ACC112 (cell line): ENCODE data around the gene COPB2.

Experiments used
- H2AFZ ChIP-seq: fragments of 200-600 bp; sonication (generic); one replicate; pipeline ENCODE4 v1.6.0; 2017; ENCODE audit warnings: antibody characterized with exemption, low read length; ENCODE audit not compliant: unreplicated experiment
- H3K27ac ChIP-seq: fragments of 200-600 bp; sonication (generic); 2 replicates; pipeline ENCODE4 v1.5.1; 2014; ENCODE audit warnings: low read depth, mild to moderate bottlenecking, antibody characterized with exemption, low read length, moderate library complexity
- H3K27me3 ChIP-seq: fragments of 200-600 bp; sonication (generic); 2 replicates; pipeline ENCODE4 v1.6.1; 2014; ENCODE audit warnings: mild to moderate bottlenecking, antibody characterized with exemption, low read length, moderate library complexity, mixed read lengths; ENCODE audit not compliant: insufficient read depth
- H3K36me3 ChIP-seq: fragments of 200-600 bp; sonication (generic); 2 replicates; pipeline ENCODE4 v1.6.1; 2016; ENCODE audit warnings: mild to moderate bottlenecking, antibody characterized with exemption, low read length, moderate library complexity, mixed read lengths; ENCODE audit not compliant: insufficient read depth
- H3K4me1 ChIP-seq: fragments of 200-600 bp; sonication (generic); one replicate; pipeline ENCODE4 v1.6.1; 2016; ENCODE audit warnings: low read length, mixed read lengths; ENCODE audit not compliant: insufficient read depth, unreplicated experiment, control insufficient read depth
- H3K4me3 ChIP-seq: fragments of 200-600 bp; sonication (generic); 2 replicates; pipeline ENCODE4 v1.5.1; 2014; ENCODE audit warnings: mild to moderate bottlenecking, low read depth, low read length
- H3K79me2 ChIP-seq: fragments of 200-600 bp; sonication (generic); one replicate; pipeline ENCODE4 v1.6.0; 2016; ENCODE audit warnings: low read length; ENCODE audit not compliant: control insufficient read depth, unreplicated experiment, insufficient read depth

Gene COPB2

DNA sequence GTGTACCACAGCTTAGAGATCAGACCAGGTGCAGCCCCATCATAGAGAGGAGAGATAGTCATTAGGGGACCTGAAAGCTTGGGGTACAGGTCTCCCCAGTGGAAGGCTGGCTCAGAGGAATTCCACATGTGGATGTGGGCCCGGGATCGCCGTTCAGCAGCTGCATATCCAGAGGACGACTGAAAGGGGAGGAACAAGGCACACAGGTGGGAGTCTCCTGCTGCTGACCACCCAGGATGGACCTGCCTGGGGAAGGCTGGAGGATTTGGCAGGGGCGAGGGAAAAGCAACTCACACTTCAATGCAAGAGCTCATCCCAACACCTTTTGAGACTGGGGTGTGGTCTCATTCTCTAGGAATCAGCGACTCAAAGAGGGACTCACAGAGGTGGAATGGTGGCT lies 70.6 kb downstream of the COPB2 start:
- Histone ChIP-seq H2AFZ (no peak overlapping the region), H3K4me1 (peaks cover 5% of the 10 kb centered on the region), H3K27ac (no peak overlapping the region), H3K79me2 (no peaks in the 10 kb centered on the region), H3K36me3 (no peaks in the 10 kb centered on the region), H3K4me3 (no peak overlapping the region), H3K27me3 (no peaks in the 10 kb centered on the region)

DNA sequence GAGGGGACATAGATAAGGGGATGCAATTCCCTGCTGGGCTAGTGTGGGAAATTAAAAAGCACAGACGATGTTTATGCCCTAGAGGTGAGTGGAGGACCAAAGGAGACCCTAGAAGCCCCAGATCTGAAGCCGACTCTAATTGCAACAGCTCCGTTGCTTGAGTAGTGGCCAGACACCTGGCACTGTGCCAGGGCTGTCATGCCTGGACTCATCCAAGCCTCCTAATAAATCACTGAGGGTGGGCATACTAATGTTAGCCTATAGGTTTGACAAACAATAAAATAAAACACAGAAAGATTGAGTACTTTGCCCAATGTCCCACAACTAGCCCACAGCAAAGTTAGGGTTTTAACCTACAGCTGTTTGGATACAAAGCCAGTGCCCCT lies 71.0 kb downstream of the COPB2 start:
- peaks cover 5% of the 10 kb centered on the region for H3K4me1 ChIP-seq
- no peaks in the 10 kb centered on the region for H3K27me3 ChIP-seq
- H3K27ac ChIP-seq, result no peak overlapping the region
- H3K79me2 ChIP-seq, result no peaks in the 10 kb centered on the region
- H2AFZ ChIP-seq, result no peak overlapping the region
- H3K4me3 ChIP-seq, result no peak overlapping the region
- H3K36me3 ChIP-seq, result no peaks in the 10 kb centered on the region

DNA sequence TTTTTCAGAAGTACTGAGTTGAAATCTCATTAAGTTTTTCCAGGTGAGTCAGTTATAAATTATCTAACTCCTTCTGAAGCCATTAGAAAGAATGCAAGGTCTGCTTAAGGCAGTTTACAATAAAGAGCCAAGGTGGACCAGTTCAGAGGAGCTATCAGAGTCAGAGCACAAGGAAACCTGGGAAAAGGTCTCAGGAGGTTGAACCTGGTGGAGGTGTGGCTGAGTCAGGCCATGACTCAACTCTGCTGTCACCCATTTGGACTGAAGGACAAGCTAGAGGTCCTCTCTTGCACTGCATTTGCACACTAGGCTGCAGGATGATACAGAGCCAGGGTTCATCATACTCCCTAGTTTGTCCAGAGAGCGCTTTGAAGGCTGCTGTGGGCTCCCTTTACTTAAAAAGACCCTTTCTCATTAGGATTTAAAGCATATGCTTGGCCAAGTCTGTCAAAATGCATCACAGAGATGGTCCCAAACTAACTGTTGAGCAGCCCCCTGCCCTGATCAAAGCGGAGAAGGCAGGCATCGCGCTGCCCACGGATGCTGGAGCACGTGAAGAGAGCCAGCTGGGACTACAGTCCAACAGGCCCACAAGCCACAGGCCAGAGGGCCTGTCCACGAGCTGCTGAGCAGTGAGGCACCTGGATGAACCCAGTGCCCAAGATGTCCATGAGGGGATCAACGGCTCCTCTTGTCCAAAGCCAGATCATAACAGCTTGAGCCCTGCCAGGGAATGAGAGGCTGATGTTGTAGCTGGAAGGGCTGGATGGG lies 71.6 kb downstream of the COPB2 start:
- Histone ChIP-seq H2AFZ (no peak overlapping the region), H3K4me1 (peaks cover 11% of the 10 kb centered on the region), H3K27me3 (no peaks in the 10 kb centered on the region)

DNA sequence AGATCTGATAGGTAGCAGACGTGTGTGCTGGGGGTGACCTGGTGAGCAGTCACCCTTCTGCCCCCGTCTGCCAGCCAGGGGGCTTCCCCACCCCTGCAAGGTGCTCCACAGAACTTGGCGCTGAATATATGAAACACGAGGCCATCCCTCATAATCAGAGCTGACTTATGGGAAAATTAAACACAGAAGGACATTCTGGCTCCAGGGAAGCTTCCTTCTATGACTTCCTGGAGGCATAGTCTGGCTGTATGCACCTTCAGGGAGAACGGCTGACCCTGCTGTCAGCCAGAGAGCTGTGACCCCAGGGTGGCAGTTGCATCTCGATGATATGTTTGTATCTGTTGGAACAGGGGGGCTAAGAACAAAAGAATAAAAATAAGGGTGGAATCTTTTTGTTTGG lies 72.2 kb downstream of the COPB2 start:
- H3K4me1 ChIP-seq, result peaks cover 18% of the 10 kb centered on the region
- H3K27ac ChIP-seq, result no peak overlapping the region
- no peaks in the 10 kb centered on the region for H3K79me2 ChIP-seq
- H3K36me3 ChIP-seq, result no peaks in the 10 kb centered on the region
- no peaks in the 10 kb centered on the region for H3K27me3 ChIP-seq
- no peak overlapping the region for H2AFZ ChIP-seq
- no peak overlapping the region for H3K4me3 ChIP-seq

More for the DNA sequence above, 71.6 kb downstream of the COPB2 start:
- Histone ChIP-seq H3K79me2 (no peaks in the 10 kb centered on the region), H3K36me3 (no peaks in the 10 kb centered on the region), H3K27ac (no peak overlapping the region), H3K4me3 (no peak overlapping the region)

DNA sequence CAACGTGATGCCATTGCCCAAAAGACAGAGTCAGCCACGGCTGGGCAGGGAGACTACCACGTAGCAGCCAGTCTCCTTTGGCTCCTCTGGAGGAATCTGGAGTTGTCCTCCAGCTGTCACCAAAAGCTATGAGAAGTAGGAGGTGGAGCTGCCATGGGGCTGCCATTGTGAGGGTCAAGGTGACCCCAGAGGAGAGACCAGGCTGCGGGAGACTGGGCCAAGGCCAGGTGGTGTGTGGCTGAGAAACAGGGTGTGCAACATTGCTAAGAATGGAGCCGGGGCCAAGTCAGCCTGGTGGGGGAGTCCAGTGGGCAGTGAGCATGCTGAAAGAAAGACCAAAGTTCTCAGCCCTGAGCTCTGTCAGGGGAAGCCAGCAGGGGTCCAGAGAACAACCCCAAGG lies 75.5 kb downstream of the COPB2 start:
- H3K27ac ChIP-seq, result no peak overlapping the region
- no peak overlapping the region for H3K4me3 ChIP-seq
- H3K27me3 ChIP-seq, result no peaks in the 10 kb centered on the region
- no peaks in the 10 kb centered on the region for H3K36me3 ChIP-seq
- H3K79me2 ChIP-seq, result no peaks in the 10 kb centered on the region
- H3K4me1 ChIP-seq, result peaks cover 41% of the 10 kb centered on the region
- H2AFZ ChIP-seq, result no peak overlapping the region

DNA sequence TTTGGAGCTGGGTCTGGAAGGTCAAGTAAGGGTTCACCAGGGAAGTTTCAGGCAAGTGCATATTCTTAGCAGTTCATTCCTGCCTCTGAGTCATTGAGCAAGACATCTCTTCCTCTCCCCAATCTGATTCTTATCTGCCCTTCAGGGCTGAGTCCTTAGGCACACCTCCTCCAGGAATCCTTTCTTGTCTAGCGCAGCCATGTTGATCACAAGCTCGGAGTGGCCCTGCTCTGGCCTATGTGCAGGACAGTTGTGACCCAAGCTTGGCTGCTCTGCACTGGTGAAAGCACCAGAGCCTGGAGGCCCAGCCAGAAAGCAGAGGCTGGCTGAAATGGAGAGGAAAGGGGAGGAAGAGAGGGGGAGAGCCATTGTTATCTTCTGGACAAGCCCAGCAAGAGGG lies 76.5 kb downstream of the COPB2 start:
- Histone ChIP-seq H3K27ac (no peak overlapping the region), H3K4me3 (no peak overlapping the region), H3K36me3 (no peaks in the 10 kb centered on the region), H3K27me3 (no peaks in the 10 kb centered on the region), H3K79me2 (no peaks in the 10 kb centered on the region), H3K4me1 (peaks cover 49% of the 10 kb centered on the region), H2AFZ (no peak overlapping the region)

DNA sequence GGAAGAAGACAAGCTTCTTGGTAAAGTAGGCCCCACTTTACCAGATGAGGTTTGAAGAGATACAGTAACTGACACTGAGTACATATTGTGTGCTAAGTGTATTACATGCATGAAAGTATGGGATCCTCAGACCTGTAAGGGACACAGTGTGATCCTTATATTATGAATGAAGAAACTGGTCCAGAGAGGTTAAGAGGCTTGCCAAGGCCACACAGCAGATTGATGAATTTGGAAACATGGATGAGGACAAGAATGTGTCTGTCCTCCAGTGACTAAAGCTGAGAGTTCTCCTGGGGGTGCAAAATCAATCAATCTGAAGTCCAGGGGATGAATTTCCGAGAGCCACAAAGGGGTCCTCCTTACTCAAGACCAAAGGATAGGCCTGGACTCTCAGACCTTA lies 77.0 kb downstream of the COPB2 start:
- no peaks in the 10 kb centered on the region for H3K79me2 ChIP-seq
- H2AFZ ChIP-seq, result no peak overlapping the region
- H3K27ac ChIP-seq, result no peak overlapping the region
- no peak overlapping the region for H3K4me3 ChIP-seq
- H3K27me3 ChIP-seq, result no peaks in the 10 kb centered on the region
- peaks cover 44% of the 10 kb centered on the region for H3K4me1 ChIP-seq
- H3K36me3 ChIP-seq, result no peaks in the 10 kb centered on the region

DNA sequence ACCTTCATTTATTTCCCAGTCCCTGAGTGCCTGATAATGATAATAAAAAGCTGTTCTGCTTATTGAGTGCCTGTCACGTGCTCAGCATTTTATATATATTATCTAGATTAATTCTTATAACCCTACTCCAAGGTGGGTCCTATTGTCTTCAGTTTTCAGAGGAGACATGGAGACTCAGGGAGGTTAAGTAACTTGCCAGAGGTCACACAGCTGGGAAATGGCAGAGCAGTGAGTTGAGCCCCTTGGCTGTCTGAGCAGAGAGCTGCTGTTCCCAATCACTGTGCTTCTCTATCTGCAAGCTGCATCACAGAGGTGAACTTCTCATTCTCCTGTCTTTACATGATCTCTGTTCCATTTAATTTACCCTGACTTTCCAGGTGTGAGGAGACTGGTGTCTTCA lies 77.9 kb downstream of the COPB2 start:
- Histone ChIP-seq H3K79me2 (no peaks in the 10 kb centered on the region), H3K27ac (no peak overlapping the region), H3K4me1 (peaks cover 44% of the 10 kb centered on the region), H2AFZ (no peak overlapping the region), H3K36me3 (no peaks in the 10 kb centered on the region), H3K4me3 (no peak overlapping the region), H3K27me3 (no peaks in the 10 kb centered on the region)

DNA sequence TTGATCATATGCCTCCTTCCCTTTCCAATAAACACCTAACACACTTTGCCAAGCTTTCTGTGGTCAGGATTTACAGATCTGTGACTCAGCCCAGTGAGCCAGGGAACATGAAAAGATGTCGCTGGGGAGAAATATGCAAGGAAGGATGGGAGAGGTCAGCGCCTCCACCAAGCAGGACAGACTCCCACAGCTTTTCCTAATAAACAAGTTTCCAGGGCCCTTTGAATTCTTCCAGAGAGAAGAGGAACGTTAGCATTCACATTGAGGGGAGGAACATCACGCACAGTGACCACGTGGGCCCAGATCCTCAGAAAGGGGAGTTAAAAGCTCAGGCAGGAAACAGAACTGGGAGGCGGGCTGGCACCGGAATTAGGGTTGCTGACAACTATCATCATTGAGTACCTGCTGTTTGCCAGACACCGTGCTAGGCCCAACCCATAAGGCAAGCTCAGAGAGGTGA lies 78.9 kb downstream of the COPB2 start:
- Histone ChIP-seq H3K27ac (peak overlapping the region; percentile 85), H3K36me3 (no peaks in the 10 kb centered on the region), H2AFZ (peak overlapping the region; percentile 46), H3K4me1 (peaks cover 44% of the 10 kb centered on the region), H3K79me2 (no peaks in the 10 kb centered on the region), H3K4me3 (no peak overlapping the region), H3K27me3 (no peaks in the 10 kb centered on the region)

DNA sequence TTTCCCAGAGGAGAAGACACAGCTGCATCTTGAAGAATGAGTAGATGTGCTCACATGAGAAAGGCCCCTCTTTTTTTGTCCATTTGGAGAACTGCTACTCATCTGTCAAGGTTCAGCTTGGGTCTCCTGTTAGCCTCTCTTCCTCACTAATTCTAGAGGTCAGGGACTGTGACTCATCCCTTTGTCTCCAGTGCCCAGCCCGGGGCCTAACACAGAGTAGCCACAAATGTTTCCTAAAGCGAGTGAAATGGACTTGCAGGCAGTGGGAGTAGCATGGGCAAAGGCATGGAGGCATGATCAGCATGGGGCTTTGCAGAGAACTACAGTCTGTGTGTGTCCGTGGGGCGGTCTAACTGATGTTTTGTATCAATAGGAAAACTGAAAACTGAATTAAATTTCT lies 79.6 kb downstream of the COPB2 start:
- Histone ChIP-seq H2AFZ (peak overlapping the region; percentile 39), H3K4me3 (peak overlapping the region; percentile 7; the same call in 1 of the 2 replicates), H3K79me2 (no peaks in the 10 kb centered on the region), H3K27ac (peak overlapping the region; percentile 85), H3K4me1 (peaks cover 44% of the 10 kb centered on the region), H3K36me3 (no peaks in the 10 kb centered on the region), H3K27me3 (no peaks in the 10 kb centered on the region)

DNA sequence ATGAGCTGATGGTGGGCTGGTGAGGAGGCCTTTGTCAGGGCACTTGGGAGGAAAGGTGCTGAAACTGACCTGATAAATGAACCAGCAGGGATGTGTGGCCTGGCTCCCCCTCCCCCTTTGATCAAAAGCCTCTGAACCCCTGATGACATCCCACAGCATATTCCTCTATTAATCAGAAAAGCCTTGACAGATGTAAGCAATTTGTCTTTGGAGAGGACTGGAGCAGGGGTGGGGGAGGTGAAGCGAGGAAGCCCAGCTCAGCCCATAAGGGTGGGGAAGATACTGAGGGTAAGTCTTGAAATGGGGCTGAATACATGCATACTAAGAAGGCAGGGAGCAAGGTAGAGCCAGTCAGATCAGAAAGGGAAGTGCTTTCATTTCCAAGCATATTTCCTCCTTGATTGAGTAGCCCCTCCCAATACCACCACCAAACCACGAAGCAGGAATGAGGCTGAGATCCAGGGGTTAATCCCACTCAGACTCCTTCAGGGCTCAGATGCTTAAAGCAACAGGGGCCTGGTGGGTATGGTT lies 80.3 kb downstream of the COPB2 start:
- Histone ChIP-seq H3K27ac (peak overlapping the region; percentile 85), H3K36me3 (no peaks in the 10 kb centered on the region), H3K4me3 (peak overlapping the region; percentile 7; the same call in 1 of the 2 replicates), H2AFZ (peak overlapping the region; percentile 8), H3K27me3 (no peaks in the 10 kb centered on the region), H3K79me2 (no peaks in the 10 kb centered on the region), H3K4me1 (peaks cover 49% of the 10 kb centered on the region)
